Testis (tissue), 3 donors: ENCODE data around the gene DCK. TPM values are rescaled to one million over a fixed set of nuclear protein-coding genes. Genes with fewer than 3 reads are reported as not detected.

Experiments used
- DNase-seq: peaks from one replicate; pipeline ENCODE4 v3.0.0-alpha.2; 2019
- H3K27ac ChIP-seq, 2 donors: fragments of 200-600 bp; sonication (generic); one replicate each; pipeline ENCODE4 v1.5.1; 2019
- H3K27me3 ChIP-seq: fragments of 200-600 bp; sonication (generic); one replicate; pipeline ENCODE4 v1.5.1; 2019
- H3K36me3 ChIP-seq: fragments of 200-600 bp; sonication (generic); one replicate; pipeline ENCODE4 v1.5.1; 2017; ENCODE audit warnings: low read depth; ENCODE audit errors: missing control alignments
- H3K4me1 ChIP-seq: fragments of 200-600 bp; sonication (generic); one replicate; pipeline ENCODE4 v1.5.1; 2019
- H3K4me3 ChIP-seq, 2 donors: fragments of 200-600 bp; sonication (generic); one replicate each; pipeline ENCODE4 v1.5.1; 2017 to 2019
- H3K9me3 ChIP-seq: fragments of 200-600 bp; sonication (generic); one replicate; pipeline ENCODE4 v1.5.1; 2017
- POLR2A ChIP-seq: fragments of 450-650 bp; IDR thresholded peaks from one replicate; pipeline ENCODE4 v1.6.1; 2017; ENCODE audit warnings: antibody characterized with exemption, mild to moderate bottlenecking, moderate library complexity
- WGBS, 2 donors: methylation state at CpG; one replicate each; pipeline ENCODE4 v1.1.5; 2018; 5-methylcytosine and 5-hydroxymethylcytosine counted together
- intact Hi-C: fragments of 100-400 bp; cut with DNase I; formaldehyde crosslinking; loops from one replicate; pipeline ENCODE4 v1.15.1; 2023; ENCODE audit warnings: low total_unique reads
- polyA plus RNA-seq: library from polyadenylated mRNA; stranded (reverse); fragments of 350-450 nt; fragmentation: Illumina TruSeq; extraction: RNeasy Lipid Tissue Mini Kit (QIAGEN cat#74804); gene quantifications from one replicate; pipeline ENCODE4 v1.2.3, GENCODE V29; 2014; ENCODE audit warnings: low read depth, low replicate concordance; ENCODE audit not compliant: insufficient read depth
- total RNA-seq, 2 donors: library from RNA; depleted of rRNA; stranded (reverse); fragments of >200 nt; gene quantifications; one replicate each; pipeline ENCODE4 v1.2.3, GENCODE V29; 2016
- TF ChIP-seq, protein P1 (sequence below), 3 experiments: fragments of 450-650 bp in 2 of 3; fragments of 200-600 bp in 1 of 3; sonication (generic) in 1 of 3; IDR thresholded peaks; one replicate each; pipeline ENCODE4 v1.5.1; 2016 to 2019; ENCODE audit warnings: antibody characterized with exemption in 3 of 3, mild to moderate bottlenecking in 2 of 3, moderate library complexity in 1 of 3

The DCK gene
- total and polyA plus RNA-seq, 3 donors from 2014 or later: 12.8 to 14.6 (median 13.0) TPM

- H3K4me1 ChIP-seq: no peaks in the 10 kb centered on the region
- no peak overlapping the region for H3K27ac ChIP-seq
- TF ChIP-seq, protein P1, sequence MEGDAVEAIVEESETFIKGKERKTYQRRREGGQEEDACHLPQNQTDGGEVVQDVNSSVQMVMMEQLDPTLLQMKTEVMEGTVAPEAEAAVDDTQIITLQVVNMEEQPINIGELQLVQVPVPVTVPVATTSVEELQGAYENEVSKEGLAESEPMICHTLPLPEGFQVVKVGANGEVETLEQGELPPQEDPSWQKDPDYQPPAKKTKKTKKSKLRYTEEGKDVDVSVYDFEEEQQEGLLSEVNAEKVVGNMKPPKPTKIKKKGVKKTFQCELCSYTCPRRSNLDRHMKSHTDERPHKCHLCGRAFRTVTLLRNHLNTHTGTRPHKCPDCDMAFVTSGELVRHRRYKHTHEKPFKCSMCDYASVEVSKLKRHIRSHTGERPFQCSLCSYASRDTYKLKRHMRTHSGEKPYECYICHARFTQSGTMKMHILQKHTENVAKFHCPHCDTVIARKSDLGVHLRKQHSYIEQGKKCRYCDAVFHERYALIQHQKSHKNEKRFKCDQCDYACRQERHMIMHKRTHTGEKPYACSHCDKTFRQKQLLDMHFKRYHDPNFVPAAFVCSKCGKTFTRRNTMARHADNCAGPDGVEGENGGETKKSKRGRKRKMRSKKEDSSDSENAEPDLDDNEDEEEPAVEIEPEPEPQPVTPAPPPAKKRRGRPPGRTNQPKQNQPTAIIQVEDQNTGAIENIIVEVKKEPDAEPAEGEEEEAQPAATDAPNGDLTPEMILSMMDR (IDR thresholded peaks at IDR 0.05): no peak
- no peak for TF ChIP-seq POLR2A
- no peak overlapping the region for H3K4me3 ChIP-seq
- intact Hi-C loops: no loop called here
- 72 to 77% methylated on average over 1 of the region's 1 CpG for WGBS, 2 donors
- DNase-seq: no peak
- no peaks in the 10 kb centered on the region for H3K36me3 ChIP-seq
- no peaks in the 10 kb centered on the region for H3K9me3 ChIP-seq
- no peaks in the 10 kb centered on the region for H3K27me3 ChIP-seq
Measured at GRCh38 chr4:71069063-71069462, 75.6 kb downstream of the DCK start.

- no peak for DNase-seq
- no peaks in the 10 kb centered on the region for H3K4me1 ChIP-seq
- H3K9me3 ChIP-seq: no peaks in the 10 kb centered on the region
- H3K36me3 ChIP-seq: no peaks in the 10 kb centered on the region
- intact Hi-C loops: no loop called here
- H3K27me3 ChIP-seq: no peaks in the 10 kb centered on the region
- H3K27ac ChIP-seq: no peak overlapping the region
- H3K4me3 ChIP-seq: no peak overlapping the region
- 75 to 95% methylated on average over 1 of the region's 1 CpG for WGBS, 2 donors
- TF ChIP-seq, protein P1 (IDR thresholded peaks at IDR 0.05): no peak
Measured at GRCh38 chr4:71070015-71070414, 76.6 kb downstream of the DCK start.

DNA sequence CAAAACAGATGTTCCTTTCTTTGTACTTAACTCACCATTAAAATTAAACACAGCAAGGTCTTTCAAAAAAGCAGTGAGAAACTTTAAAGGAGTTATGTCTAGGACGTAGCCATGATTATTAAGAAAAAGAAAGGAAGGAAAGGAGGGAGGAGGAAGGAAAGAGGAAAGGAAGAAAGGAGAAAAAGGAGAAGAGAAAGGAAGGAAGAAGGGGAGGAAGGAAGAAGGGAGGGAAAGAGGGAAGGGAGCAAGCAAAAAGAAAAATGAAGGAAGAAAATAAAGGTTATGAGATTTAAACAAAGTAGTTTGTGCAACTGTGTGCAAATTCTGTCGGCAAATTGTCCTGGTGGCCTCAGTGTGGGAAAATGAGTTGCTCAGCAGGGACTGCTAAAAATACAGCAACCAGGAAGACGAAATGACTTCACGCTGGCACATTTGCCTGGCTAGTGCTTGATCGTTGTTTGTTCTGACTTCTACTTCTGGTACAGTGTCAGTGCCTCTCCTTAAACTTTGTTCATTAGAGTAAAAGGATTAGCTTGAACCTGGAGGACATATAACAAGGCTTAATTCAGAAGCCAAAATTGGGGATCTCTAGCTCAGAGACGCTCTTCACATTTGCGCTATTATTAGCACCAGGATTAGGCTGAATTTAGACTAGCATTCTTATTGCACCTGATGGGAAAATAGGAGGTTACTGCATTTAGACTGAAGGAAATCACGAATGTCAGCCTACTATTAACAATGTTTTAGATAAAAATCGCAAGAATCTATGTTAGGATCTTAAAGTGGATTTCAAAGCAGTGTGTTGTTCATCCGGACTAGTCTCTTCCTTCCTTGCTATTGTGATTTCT lies 81.2 kb downstream of the DCK start:
- TF ChIP-seq, protein P1 (IDR thresholded peaks at IDR 0.05): no peak
- no peak for TF ChIP-seq POLR2A
- intact Hi-C loops: no loop called here

More for the DNA sequence above, 81.2 kb downstream of the DCK start:
- Histone ChIP-seq H3K9me3 (no peaks in the 10 kb centered on the region), H3K4me1 (no peaks in the 10 kb centered on the region), H3K27ac (no peak overlapping the region), H3K4me3 (no peak overlapping the region), H3K27me3 (no peaks in the 10 kb centered on the region), H3K36me3 (no peaks in the 10 kb centered on the region)
- no peak for DNase-seq
- 40 to 50% methylated on average over 10 of the region's 10 CpGs for WGBS, 2 donors

Other genes starting within 250 kb of the DCK start
- 10 to 100 TPM; 59.8 to 66.8 TPM for gene GRSF1, start 153.8 kb upstream of the DCK start, total RNA-seq
- 70.2 TPM for gene GRSF1, start 153.8 kb upstream of the DCK start, polyA plus RNA-seq
- 10 to 100 TPM; 15.0 to 16.4 TPM for gene MOB1B, start 91.3 kb upstream of the DCK start, total RNA-seq
- gene MOB1B, start 91.3 kb upstream of the DCK start, polyA plus RNA-seq: 8.9 TPM